KMS-11 (cell line): ENCODE results near the gene FUNDC2.

Experiments
- H2AFZ ChIP-seq: fragments of 200-600 bp; sonication (generic); 2 replicates; pipeline ENCODE4 v1.6.1; 2016; ENCODE audit warnings: antibody characterized with exemption, mixed run types, low read depth
- H3K27ac ChIP-seq: fragments of 200-600 bp; sonication (generic); 2 replicates; pipeline ENCODE4 v1.6.1; 2016; ENCODE audit warnings: mild to moderate bottlenecking, mixed run types
- H3K27me3 ChIP-seq: fragments of 200-600 bp; sonication (generic); 2 replicates; pipeline ENCODE4 v1.6.1; 2017; ENCODE audit warnings: mild to moderate bottlenecking, low read depth, mixed run types, moderate library complexity; ENCODE audit not compliant: insufficient read depth
- H3K36me3 ChIP-seq: fragments of 200-600 bp; sonication (generic); 2 replicates; pipeline ENCODE4 v1.6.1; 2017; ENCODE audit warnings: mild to moderate bottlenecking, mixed run types; ENCODE audit not compliant: insufficient read depth
- H3K4me1 ChIP-seq: fragments of 200-600 bp; sonication (generic); 2 replicates; pipeline ENCODE4 v1.6.1; 2016; ENCODE audit warnings: mild to moderate bottlenecking, low read depth, mixed run types; ENCODE audit not compliant: poor library complexity, severe bottlenecking
- H3K4me2 ChIP-seq: fragments of 200-600 bp; sonication (generic); 2 replicates; pipeline ENCODE4 v1.7.0; 2016; ENCODE audit warnings: mild to moderate bottlenecking, mixed run types
- H3K4me3 ChIP-seq: fragments of 200-600 bp; sonication (generic); IDR thresholded peaks from 2 replicates; pipeline ENCODE4 v1.6.1; 2017; ENCODE audit warnings: low read depth, low read length, mixed read lengths; ENCODE audit not compliant: insufficient read depth
- H3K79me2 ChIP-seq: fragments of 200-600 bp; sonication (generic); 2 replicates; pipeline ENCODE4 v1.6.1; 2016; ENCODE audit warnings: low read depth, mixed run types; ENCODE audit not compliant: insufficient read depth
- H3K9ac ChIP-seq: fragments of 200-600 bp; sonication (generic); 2 replicates; pipeline ENCODE4 v1.6.1; 2016; ENCODE audit warnings: mild to moderate bottlenecking, mixed run types
- H4K20me1 ChIP-seq: fragments of 200-600 bp; sonication (generic); 2 replicates; pipeline ENCODE4 v1.6.1; 2016; ENCODE audit warnings: mild to moderate bottlenecking, mixed run types; ENCODE audit not compliant: insufficient read depth
- CTCF ChIP-seq: fragments of 200-600 bp; sonication (generic); conservative IDR thresholded peaks from 2 replicates; pipeline ENCODE4 v1.6.1; 2017; ENCODE audit warnings: low read depth, mild to moderate bottlenecking, antibody characterized with exemption, low read length, moderate library complexity, mixed read lengths

Gene FUNDC2

GRCh38 chrX:155056471-155056870 is 29.8 kb downstream of the FUNDC2 start:
- Histone ChIP-seq H4K20me1 (no peaks in the 10 kb centered on the region), H2AFZ (no peak overlapping the region), H3K79me2 (no peaks in the 10 kb centered on the region), H3K4me3 (no peak overlapping the region), H3K4me2 (no peak overlapping the region), H3K36me3 (no peaks in the 10 kb centered on the region), H3K9ac (no peak overlapping the region), H3K27me3 (no peaks in the 10 kb centered on the region), H3K4me1 (no peaks in the 10 kb centered on the region), H3K27ac (no peak overlapping the region)
- no peak for TF ChIP-seq CTCF

- H3K27me3 ChIP-seq, result no peaks in the 10 kb centered on the region
Observed at GRCh38 chrX:155056877-155057792, 30.5 kb downstream of the FUNDC2 start.

GRCh38 chrX:155061760-155062159 is 35.1 kb downstream of the FUNDC2 start:
- no peak for TF ChIP-seq CTCF

More at GRCh38 chrX:155056877-155057792, 30.5 kb downstream of the FUNDC2 start:
- Histone ChIP-seq H3K4me1 (no peaks in the 10 kb centered on the region), H3K27ac (no peak overlapping the region), H2AFZ (no peak overlapping the region; the same call in 1 of the 2 replicates), H3K4me2 (no peak overlapping the region), H3K9ac (no peak overlapping the region), H3K36me3 (no peaks in the 10 kb centered on the region), H4K20me1 (no peaks in the 10 kb centered on the region), H3K4me3 (no peak overlapping the region), H3K79me2 (no peaks in the 10 kb centered on the region)
- peak; percentile 76 for TF ChIP-seq CTCF

GRCh38 chrX:155065035-155065734 is 38.5 kb downstream of the FUNDC2 start:
- H3K4me3 ChIP-seq, result no peak overlapping the region
- no peak overlapping the region for H3K27ac ChIP-seq
- H3K4me1 ChIP-seq, result peaks cover 6% of the 10 kb centered on the region
- H2AFZ ChIP-seq, result no peak overlapping the region
- H4K20me1 ChIP-seq, result no peaks in the 10 kb centered on the region
- TF ChIP-seq CTCF, result no peak
- H3K9ac ChIP-seq, result no peak overlapping the region
- no peaks in the 10 kb centered on the region for H3K36me3 ChIP-seq
- no peaks in the 10 kb centered on the region for H3K27me3 ChIP-seq
- H3K79me2 ChIP-seq, result peaks cover 11% of the 10 kb centered on the region; the same call in 1 of the 2 replicates
- H3K4me2 ChIP-seq, result no peak overlapping the region

More at GRCh38 chrX:155061760-155062159, 35.1 kb downstream of the FUNDC2 start:
- H3K4me3 ChIP-seq, result no peak overlapping the region
- H4K20me1 ChIP-seq, result no peaks in the 10 kb centered on the region
- no peak overlapping the region for H3K9ac ChIP-seq
- no peaks in the 10 kb centered on the region for H3K4me1 ChIP-seq
- H3K27ac ChIP-seq, result no peak overlapping the region
- no peak overlapping the region for H2AFZ ChIP-seq
- H3K36me3 ChIP-seq, result no peaks in the 10 kb centered on the region
- no peaks in the 10 kb centered on the region for H3K27me3 ChIP-seq
- H3K79me2 ChIP-seq, result no peaks in the 10 kb centered on the region
- H3K4me2 ChIP-seq, result no peak overlapping the region
